Large intestine (tissue), 3 donors: ENCODE results near the gene FOXJ2. TPM values are rescaled to one million over a fixed set of nuclear protein-coding genes. Genes with fewer than 3 reads are reported as not detected.

ENCODE experiments used
- DNase-seq, 2 donors: peaks; one replicate each; pipeline versions ENCODE4 v3.0.0 to v3.0.0-alpha.2; 2013
- H3K27ac ChIP-seq: one replicate; pipeline ENCODE4 v1.5.1; 2013; ENCODE audit warnings: low read length
- H3K27me3 ChIP-seq: 2 replicates; pipeline ENCODE4 v1.6.1; 2013; ENCODE audit warnings: low read length; ENCODE audit not compliant: control insufficient read depth, insufficient read depth
- H3K36me3 ChIP-seq: 2 replicates; pipeline ENCODE4 v1.6.1; 2013; ENCODE audit warnings: low read length; ENCODE audit not compliant: control insufficient read depth, insufficient read depth
- H3K4me1 ChIP-seq: one replicate; pipeline ENCODE4 v1.6.1; 2013; ENCODE audit warnings: low read length; ENCODE audit not compliant: control insufficient read depth, insufficient read depth
- H3K4me3 ChIP-seq: one replicate; pipeline ENCODE4 v1.5.1; 2013; ENCODE audit warnings: low read length
- H3K9me3 ChIP-seq: one replicate; pipeline ENCODE4 v1.6.1; 2013; ENCODE audit warnings: mild to moderate bottlenecking, low read depth, low read length, moderate library complexity; ENCODE audit not compliant: control insufficient read depth
- WGBS: methylation state at CpG from one replicate; pipeline ENCODE4 v1.1.5; 2013; ENCODE audit warnings: low lambda C conversion rate; ENCODE audit not compliant: insufficient coverage; 5-methylcytosine and 5-hydroxymethylcytosine counted together
- polyA plus RNA-seq: library from polyadenylated mRNA; unstranded; fragments of 120-200 nt; gene quantifications from one replicate; pipeline ENCODE4 v1.2.1, GENCODE V29; 2013

FOXJ2 gene
- polyA plus RNA-seq, 1 donor, result 12.4 TPM

- H3K9me3 ChIP-seq, result no peaks in the 10 kb centered on the region
- no peak overlapping the region for H3K27ac ChIP-seq
- H3K27me3 ChIP-seq, result no peaks in the 10 kb centered on the region
- H3K36me3 ChIP-seq, result peaks cover 39% of the 10 kb centered on the region
- peak in 1 of 2 donors; percentile 48 for DNase-seq
- no CpG with 5 or more reads among the region's 13 CpGs for WGBS
- H3K4me1 ChIP-seq, result peaks cover 19% of the 10 kb centered on the region
- no peak overlapping the region for H3K4me3 ChIP-seq
These were observed 6.2 kb downstream of the FOXJ2 start for GRCh38 chr12:8038659-8039114.

- no CpG with 5 or more reads among the region's 1 CpG for WGBS
- Histone ChIP-seq H3K9me3 (no peaks in the 10 kb centered on the region), H3K27me3 (no peaks in the 10 kb centered on the region), H3K4me1 (peaks cover 2% of the 10 kb centered on the region), H3K27ac (no peak overlapping the region), H3K4me3 (no peak overlapping the region), H3K36me3 (peaks cover 53% of the 10 kb centered on the region)
- no peak for DNase-seq
These were observed 8.3 kb downstream of the FOXJ2 start for GRCh38 chr12:8040791-8041190.

GRCh38 chr12:8045952-8046944 lies 13.7 kb downstream of the FOXJ2 start:
- Histone ChIP-seq H3K27ac (no peak overlapping the region), H3K4me1 (no peaks in the 10 kb centered on the region), H3K4me3 (no peak overlapping the region), H3K36me3 (peaks cover 77% of the 10 kb centered on the region), H3K27me3 (no peaks in the 10 kb centered on the region), H3K9me3 (no peaks in the 10 kb centered on the region)
- WGBS, result 81% methylated on average over 2 of the region's 8 CpGs
- DNase-seq, result peak; percentile 44 to 45

GRCh38 chr12:8047842-8048241 lies 15.3 kb downstream of the FOXJ2 start:
- DNase-seq, result no peak
- no peaks in the 10 kb centered on the region for H3K27me3 ChIP-seq
- H3K4me1 ChIP-seq, result no peaks in the 10 kb centered on the region
- H3K36me3 ChIP-seq, result peaks cover 75% of the 10 kb centered on the region
- H3K4me3 ChIP-seq, result no peak overlapping the region
- H3K27ac ChIP-seq, result no peak overlapping the region
- H3K9me3 ChIP-seq, result no peaks in the 10 kb centered on the region
- no CpG with 5 or more reads among the region's 5 CpGs for WGBS

- no peak for DNase-seq
- H3K4me3 ChIP-seq, result no peak overlapping the region
- no peaks in the 10 kb centered on the region for H3K27me3 ChIP-seq
- H3K36me3 ChIP-seq, result peaks cover 76% of the 10 kb centered on the region
- no peaks in the 10 kb centered on the region for H3K4me1 ChIP-seq
- WGBS, result no CpG with 5 or more reads among the region's 4 CpGs
- H3K9me3 ChIP-seq, result no peaks in the 10 kb centered on the region
- no peak overlapping the region for H3K27ac ChIP-seq
These were observed 16.4 kb downstream of the FOXJ2 start for GRCh38 chr12:8048906-8049305.

GRCh38 chr12:8050600-8051250 lies 18.2 kb downstream of the FOXJ2 start:
- no peaks in the 10 kb centered on the region for H3K27me3 ChIP-seq
- H3K9me3 ChIP-seq, result no peaks in the 10 kb centered on the region
- no peak overlapping the region for H3K27ac ChIP-seq
- H3K36me3 ChIP-seq, result peaks cover 82% of the 10 kb centered on the region
- H3K4me1 ChIP-seq, result no peaks in the 10 kb centered on the region
- no CpG with 5 or more reads among the region's 7 CpGs for WGBS
- DNase-seq, result no peak
- H3K4me3 ChIP-seq, result no peak overlapping the region

- Histone ChIP-seq H3K4me3 (no peak overlapping the region), H3K9me3 (no peaks in the 10 kb centered on the region), H3K4me1 (no peaks in the 10 kb centered on the region), H3K27me3 (no peaks in the 10 kb centered on the region), H3K36me3 (peaks cover 71% of the 10 kb centered on the region), H3K27ac (no peak overlapping the region)
- DNase-seq, result no peak
- 100% methylated on average over 1 of the region's 7 CpGs for WGBS
These were observed 20.2 kb downstream of the FOXJ2 start for GRCh38 chr12:8052679-8053078.

GRCh38 chr12:8054816-8055215 lies 22.3 kb downstream of the FOXJ2 start:
- no peaks in the 10 kb centered on the region for H3K9me3 ChIP-seq
- no peaks in the 10 kb centered on the region for H3K4me1 ChIP-seq
- H3K4me3 ChIP-seq, result no peak overlapping the region
- H3K27ac ChIP-seq, result no peak overlapping the region
- no CpG with 5 or more reads among the region's 2 CpGs for WGBS
- H3K36me3 ChIP-seq, result peaks cover 49% of the 10 kb centered on the region
- H3K27me3 ChIP-seq, result no peaks in the 10 kb centered on the region
- no peak for DNase-seq

GRCh38 chr12:8057306-8057705 lies 24.8 kb downstream of the FOXJ2 start:
- 93% methylated on average over 2 of the region's 2 CpGs for WGBS
- Histone ChIP-seq H3K36me3 (peaks cover 32% of the 10 kb centered on the region), H3K4me1 (no peaks in the 10 kb centered on the region), H3K9me3 (no peaks in the 10 kb centered on the region), H3K27me3 (no peaks in the 10 kb centered on the region), H3K27ac (no peak overlapping the region), H3K4me3 (no peak overlapping the region)
- no peak for DNase-seq

- WGBS, result 95% methylated on average over 2 of the region's 4 CpGs
- Histone ChIP-seq H3K4me1 (no peaks in the 10 kb centered on the region), H3K4me3 (no peak overlapping the region), H3K27me3 (no peaks in the 10 kb centered on the region), H3K27ac (no peak overlapping the region), H3K36me3 (peaks cover 26% of the 10 kb centered on the region), H3K9me3 (no peaks in the 10 kb centered on the region)
- no peak for DNase-seq
These were observed 25.3 kb downstream of the FOXJ2 start for GRCh38 chr12:8057839-8058238.
